ENCODE results near the gene OSBPL5.
"Not testable (repeated sequence)": the region's sequence is repeated elsewhere in the genome, so short reads cannot be mapped to it uniquely, and the experiment has no call there.

The OSBPL5 gene

GRCh38 chr11:3090096-3090901 is 74.8 kb downstream of the OSBPL5 start:
- FAIRE-seq, result no peak
- no peak for DNase-seq (ENCODE audit: extremely low spot score, insufficient read length, low read depth)

- no peak for DNase-seq (ENCODE audit: extremely low spot score, insufficient read length, low read depth)
- no peak for FAIRE-seq
These were observed 75.7 kb downstream of the OSBPL5 start for GRCh38 chr11:3089236-3090061.

- FAIRE-seq (no peak), DNase-seq (ENCODE audit: extremely low spot score, insufficient read length, low read depth) (no peak)
These were observed 76.3 kb downstream of the OSBPL5 start for GRCh38 chr11:3088806-3089205.

- FAIRE-seq, result no peak
- DNase-seq (ENCODE audit: extremely low spot score, insufficient read length, low read depth), result no peak
These were observed 77.0 kb downstream of the OSBPL5 start for GRCh38 chr11:3087821-3088800.

- FAIRE-seq, result no peak
- DNase-seq (ENCODE audit: extremely low spot score, insufficient read length, low read depth), result no peak
These were observed 77.7 kb downstream of the OSBPL5 start for GRCh38 chr11:3087373-3087772.

- no peak for FAIRE-seq
- DNase-seq (ENCODE audit: extremely low spot score, insufficient read length, low read depth), result no peak
These were observed 78.4 kb downstream of the OSBPL5 start for GRCh38 chr11:3086671-3087150.

- no peak for DNase-seq (ENCODE audit: extremely low spot score, insufficient read length, low read depth)
- no peak for FAIRE-seq
These were observed 79.0 kb downstream of the OSBPL5 start for GRCh38 chr11:3086114-3086513.

- no peak for DNase-seq (ENCODE audit: extremely low spot score, insufficient read length, low read depth)
- no peak for FAIRE-seq
These were observed 80.1 kb downstream of the OSBPL5 start for GRCh38 chr11:3085052-3085451.

- no peak for FAIRE-seq
- DNase-seq (ENCODE audit: extremely low spot score, insufficient read length, low read depth), result no peak
These were observed 81.8 kb downstream of the OSBPL5 start for GRCh38 chr11:3083321-3083720.

- no peak for DNase-seq (ENCODE audit: extremely low spot score, insufficient read length, low read depth)
- FAIRE-seq, result no peak
These were observed 83.7 kb downstream of the OSBPL5 start for GRCh38 chr11:3081386-3081751.

GRCh38 chr11:3080733-3081385 is 84.3 kb downstream of the OSBPL5 start:
- FAIRE-seq (no peak), DNase-seq (ENCODE audit: extremely low spot score, insufficient read length, low read depth) (no peak)

- FAIRE-seq, result no peak
- no peak for DNase-seq (ENCODE audit: extremely low spot score, insufficient read length, low read depth)
These were observed 85.0 kb downstream of the OSBPL5 start for GRCh38 chr11:3080104-3080503.

GRCh38 chr11:3077846-3078440 is 87.2 kb downstream of the OSBPL5 start:
- FAIRE-seq (no peak), DNase-seq (ENCODE audit: extremely low spot score, insufficient read length, low read depth) (no peak)

GRCh38 chr11:3077189-3077836 is 87.8 kb downstream of the OSBPL5 start:
- DNase-seq (ENCODE audit: extremely low spot score, insufficient read length, low read depth) (no peak), FAIRE-seq (no peak)

GRCh38 chr11:3074912-3075589 is 90.1 kb downstream of the OSBPL5 start:
- DNase-seq (ENCODE audit: extremely low spot score, insufficient read length, low read depth), result no peak
- FAIRE-seq, result no peak

- no peak for FAIRE-seq
- no peak for DNase-seq (ENCODE audit: extremely low spot score, insufficient read length, low read depth)
These were observed 92.1 kb downstream of the OSBPL5 start for GRCh38 chr11:3073029-3073435.

- DNase-seq (ENCODE audit: extremely low spot score, insufficient read length, low read depth) (no peak), FAIRE-seq (no peak)
These were observed 95.7 kb downstream of the OSBPL5 start for GRCh38 chr11:3069425-3069824.

GRCh38 chr11:3066308-3066707 is 98.8 kb downstream of the OSBPL5 start:
- not testable (repeated sequence) for DNase-seq (ENCODE audit: extremely low spot score, insufficient read length, low read depth); FAIRE-seq

Data from GM18507 (cell line).